Measurements from ENCODE around the gene TRMT5.
A peak's percentile ranks its signal among the peaks of the same experiment; 100 is the strongest.

The TRMT5 gene, protein sequence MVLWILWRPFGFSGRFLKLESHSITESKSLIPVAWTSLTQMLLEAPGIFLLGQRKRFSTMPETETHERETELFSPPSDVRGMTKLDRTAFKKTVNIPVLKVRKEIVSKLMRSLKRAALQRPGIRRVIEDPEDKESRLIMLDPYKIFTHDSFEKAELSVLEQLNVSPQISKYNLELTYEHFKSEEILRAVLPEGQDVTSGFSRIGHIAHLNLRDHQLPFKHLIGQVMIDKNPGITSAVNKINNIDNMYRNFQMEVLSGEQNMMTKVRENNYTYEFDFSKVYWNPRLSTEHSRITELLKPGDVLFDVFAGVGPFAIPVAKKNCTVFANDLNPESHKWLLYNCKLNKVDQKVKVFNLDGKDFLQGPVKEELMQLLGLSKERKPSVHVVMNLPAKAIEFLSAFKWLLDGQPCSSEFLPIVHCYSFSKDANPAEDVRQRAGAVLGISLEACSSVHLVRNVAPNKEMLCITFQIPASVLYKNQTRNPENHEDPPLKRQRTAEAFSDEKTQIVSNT

DNA sequence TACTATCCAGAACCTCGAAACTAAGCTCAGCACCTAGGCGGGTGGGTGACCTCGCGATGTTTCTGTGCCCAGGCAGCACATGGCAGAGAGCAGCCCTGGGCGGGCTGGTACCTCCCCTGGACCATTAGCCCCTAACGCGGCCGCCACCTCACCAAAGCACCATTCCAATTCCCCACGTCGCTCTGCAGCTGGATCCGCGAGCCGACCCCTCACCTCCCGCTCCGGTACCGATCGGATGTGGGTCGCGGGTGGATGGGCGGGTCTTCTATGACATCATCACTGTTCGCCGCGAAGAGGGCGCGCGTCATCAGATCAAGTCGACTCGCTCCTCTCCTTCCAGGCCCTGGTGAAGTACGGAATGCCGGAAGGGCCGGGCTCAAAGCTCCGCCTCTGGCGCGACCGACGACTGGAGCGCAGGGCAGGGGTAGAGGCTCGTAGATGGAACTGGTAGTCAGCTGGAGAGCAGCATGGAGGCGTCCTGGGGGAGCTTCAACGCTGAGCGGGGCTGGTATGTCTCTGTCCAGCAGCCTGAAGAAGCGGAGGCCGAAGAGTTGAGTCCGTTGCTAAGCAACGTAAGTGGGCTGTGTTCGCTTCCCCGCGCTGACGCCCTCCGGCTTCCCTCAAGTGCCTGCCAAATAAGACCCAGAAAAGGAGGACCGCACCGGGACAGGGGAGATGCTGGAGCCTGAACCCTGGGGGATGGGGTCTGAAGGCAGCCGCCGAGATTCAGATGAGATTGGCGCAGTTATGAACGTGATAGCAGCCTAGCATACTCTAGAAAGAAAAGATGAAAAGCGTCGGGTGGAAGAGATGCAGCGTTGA lies at the start of gene TRMT5, which contains the start of gene SLC38A6:
Gene TRMT5 (minus strand): TSS at position 269 of the 822 bp plus-strand sequence. CDS start 106 bp downstream, at position 163.
Gene SLC38A6 (plus strand): TSS at position 435 of the 822 bp plus-strand sequence. CDS start 33 bp downstream, at position 468.
- DNase-seq, result peak; percentile 97

DNA sequence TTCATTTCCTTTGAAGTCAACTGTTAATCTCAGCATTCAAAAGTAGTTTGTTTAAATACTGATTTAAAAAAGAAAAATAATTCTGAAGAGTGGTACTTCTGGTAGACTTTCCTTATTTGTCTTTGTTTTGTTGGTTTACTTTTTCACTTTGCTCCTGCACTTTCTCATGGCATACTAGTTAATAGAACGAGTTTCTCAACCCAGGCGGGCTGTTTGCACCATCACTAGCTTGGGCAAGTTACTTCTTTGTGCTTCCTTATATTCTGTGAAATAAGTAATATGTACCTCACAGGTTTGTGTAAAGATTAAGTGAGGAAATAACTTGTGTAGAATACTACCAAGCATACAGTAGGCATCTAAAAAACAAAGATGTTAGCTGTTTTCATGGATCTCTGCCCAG lies 45.6 kb upstream of the TRMT5 start:
- no peak for DNase-seq

DNA sequence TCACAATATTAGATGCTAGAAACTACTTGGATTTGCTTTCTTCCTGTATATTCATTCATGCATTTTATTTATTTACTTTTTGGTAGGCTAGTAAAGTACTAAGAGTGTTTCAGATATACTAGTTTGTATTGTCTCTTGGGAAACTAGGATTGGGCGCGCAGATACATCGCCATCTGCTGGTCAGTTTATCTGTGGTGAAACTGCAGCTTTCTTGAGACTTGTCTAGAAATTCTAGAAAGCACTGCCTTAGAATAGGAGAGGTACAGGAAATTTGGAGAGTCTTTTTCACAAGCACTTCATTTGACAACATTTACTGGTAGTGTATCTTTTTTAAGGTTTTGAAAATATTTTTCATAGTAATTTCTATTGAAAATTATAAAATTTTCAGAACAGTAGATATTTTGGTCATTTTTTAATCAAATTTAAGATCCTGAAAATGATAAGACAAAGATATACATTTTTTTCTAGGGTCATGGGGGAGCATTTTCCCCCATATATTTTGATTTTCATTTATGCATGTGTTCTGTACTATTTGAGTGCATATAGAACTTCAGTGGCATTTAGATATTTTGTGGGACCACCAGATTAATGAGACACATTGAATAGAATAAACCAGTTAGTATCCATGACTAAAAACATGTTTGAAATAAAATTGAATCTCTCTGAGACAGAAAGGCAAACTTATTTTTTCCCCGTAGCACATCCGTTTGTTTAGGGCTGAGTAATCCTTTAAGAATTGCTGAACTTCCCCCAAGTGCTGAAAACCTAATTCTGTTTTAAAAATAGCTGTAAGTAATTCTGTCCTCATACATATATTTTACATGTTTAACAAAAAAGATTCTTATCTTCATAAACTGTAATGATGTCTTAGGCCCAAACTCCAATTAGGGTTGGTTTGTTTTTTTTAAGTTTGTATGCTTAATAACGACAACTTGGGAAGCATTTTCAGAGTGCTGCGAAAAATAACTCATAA lies 44.7 kb upstream of the TRMT5 start:
- DNase-seq, result peak; percentile 83

DNA sequence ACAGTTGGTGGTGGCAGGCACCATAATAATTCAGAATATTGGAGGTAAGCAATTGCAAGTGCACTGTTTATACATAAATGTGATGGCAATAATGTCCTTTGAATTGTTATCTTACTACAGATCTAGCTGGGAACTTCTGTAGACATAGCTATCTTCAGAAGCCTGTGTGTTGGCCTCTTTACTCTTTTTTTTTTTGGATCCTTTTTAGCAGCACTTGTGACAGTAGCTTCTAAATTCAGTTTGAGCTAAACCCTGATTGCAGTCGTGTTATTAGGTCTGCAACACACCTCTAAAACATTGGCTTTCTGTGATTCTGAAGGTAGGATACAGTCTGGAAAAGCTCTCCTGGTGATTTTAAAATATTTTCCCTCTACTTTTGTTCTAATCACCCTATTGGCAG lies 38.7 kb upstream of the TRMT5 start:
- DNase-seq, result no peak

DNA sequence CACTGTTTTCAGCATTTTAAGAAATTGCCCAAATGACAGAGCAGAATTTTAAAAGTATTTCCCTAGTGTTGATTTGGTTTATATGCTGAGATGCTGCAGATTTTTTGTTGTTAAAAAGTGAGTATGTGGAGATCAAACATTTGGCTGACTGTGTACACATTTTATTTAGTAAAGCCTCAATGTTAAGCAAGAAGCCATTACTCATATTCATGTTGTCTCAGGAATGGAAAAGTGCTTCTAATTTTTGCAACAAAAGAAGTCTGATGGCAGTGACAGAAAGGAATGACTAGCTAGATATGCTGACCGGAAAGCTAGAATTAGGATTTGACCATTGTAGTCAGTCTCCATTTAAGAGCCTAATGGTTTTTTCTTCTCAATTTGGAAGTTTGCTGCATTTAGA lies 22.7 kb upstream of the TRMT5 start:
- DNase-seq, result peak; percentile 19

DNA sequence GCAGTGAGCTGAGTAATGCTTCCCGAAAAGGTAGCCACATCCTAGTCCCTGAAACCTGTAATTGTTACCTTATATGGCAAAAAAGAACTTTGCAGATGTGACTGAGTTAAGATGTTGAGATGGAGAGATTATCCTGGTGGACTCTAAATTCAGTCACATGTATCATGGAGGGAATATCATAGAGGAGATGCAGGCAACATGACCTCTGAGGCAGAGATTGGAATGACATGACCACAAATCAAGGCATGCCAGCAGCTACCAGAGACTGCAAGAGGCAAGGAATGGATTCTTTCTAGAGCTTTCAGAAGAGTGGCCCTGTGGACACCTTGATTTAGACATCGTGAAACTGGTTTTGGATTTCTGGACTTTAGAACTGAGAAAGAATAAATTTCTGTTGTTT lies 18.7 kb upstream of the TRMT5 start:
- no peak for DNase-seq

DNA sequence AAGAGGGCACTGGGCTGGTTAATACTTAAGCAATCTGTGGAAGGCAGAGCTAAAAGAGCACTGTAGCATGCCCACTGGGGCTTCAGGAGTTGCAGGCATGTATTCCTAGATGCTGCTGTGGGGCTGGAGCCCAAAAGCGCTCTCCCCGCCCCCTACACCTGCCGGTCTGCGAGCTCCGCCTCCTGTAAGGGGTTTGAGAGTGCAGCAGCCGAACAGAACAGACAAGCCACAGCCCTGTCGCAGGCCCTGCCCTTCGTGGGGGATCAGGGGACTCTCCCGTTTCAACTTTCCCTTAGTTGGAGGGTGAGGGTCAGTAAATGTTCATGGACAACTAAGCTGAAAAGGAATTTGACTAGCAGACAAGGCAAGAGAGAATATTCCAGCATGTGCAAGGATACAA lies 17.7 kb upstream of the TRMT5 start:
- no peak for DNase-seq

DNA sequence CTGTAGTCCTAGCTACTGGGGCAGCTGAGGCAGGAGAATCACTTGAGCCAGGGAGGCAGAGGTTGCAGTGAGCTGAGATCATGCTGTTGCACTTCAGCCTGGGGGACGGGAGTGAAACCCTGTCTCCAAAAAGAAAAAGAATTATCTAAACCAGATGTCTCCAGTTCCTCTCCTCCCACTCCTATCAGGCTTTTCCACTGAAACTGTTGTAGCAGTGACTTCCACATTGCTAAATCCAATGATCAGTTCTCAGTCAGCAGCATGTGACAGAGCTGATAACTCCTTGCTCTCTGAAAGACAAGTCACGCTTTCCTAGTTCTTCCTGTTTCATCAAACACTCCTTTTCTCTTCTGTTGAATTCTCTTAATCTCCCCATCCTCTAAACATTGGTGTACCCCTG lies 8.7 kb upstream of the TRMT5 start:
- peak; percentile 24 for DNase-seq

DNA sequence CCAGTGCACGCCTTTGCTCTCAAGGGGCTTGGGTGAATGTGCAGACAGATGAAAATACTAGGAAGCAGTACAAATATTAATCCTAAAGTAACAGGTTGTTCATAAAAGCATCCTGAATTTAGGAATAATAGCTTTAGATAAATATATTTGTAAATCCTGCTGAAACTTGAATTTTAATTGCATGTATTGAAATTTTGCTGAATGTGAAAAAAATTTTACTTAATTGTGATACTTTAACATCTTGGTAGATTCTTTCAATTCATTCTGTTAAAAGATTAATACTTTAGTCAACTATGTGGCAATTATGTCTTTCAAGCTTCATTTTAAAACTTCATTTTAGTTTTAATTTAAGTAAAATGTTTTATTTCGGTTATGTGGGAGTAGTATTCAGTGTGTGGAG lies 5.6 kb upstream of the TRMT5 start:
- no peak for DNase-seq

DNA sequence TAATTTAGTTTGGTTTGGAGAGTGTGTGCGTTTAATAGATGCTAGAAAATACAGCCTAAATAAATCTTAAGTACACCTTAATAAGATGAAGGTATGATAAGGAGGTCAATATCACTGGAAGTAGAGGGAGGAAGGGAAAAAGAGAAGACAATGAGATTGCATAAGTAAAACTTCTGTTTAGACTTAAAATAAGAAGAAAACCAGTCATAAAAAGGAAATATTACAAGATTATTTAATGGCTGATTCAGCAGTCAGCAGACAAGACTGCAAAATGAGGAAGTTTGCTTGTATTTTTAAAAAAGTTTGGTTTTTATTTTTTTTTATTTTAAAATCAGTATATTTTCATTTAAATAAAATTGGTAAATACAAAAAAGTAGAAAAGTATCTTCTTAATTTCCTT lies 3.3 kb upstream of the TRMT5 start:
- DNase-seq, result no peak

DNA sequence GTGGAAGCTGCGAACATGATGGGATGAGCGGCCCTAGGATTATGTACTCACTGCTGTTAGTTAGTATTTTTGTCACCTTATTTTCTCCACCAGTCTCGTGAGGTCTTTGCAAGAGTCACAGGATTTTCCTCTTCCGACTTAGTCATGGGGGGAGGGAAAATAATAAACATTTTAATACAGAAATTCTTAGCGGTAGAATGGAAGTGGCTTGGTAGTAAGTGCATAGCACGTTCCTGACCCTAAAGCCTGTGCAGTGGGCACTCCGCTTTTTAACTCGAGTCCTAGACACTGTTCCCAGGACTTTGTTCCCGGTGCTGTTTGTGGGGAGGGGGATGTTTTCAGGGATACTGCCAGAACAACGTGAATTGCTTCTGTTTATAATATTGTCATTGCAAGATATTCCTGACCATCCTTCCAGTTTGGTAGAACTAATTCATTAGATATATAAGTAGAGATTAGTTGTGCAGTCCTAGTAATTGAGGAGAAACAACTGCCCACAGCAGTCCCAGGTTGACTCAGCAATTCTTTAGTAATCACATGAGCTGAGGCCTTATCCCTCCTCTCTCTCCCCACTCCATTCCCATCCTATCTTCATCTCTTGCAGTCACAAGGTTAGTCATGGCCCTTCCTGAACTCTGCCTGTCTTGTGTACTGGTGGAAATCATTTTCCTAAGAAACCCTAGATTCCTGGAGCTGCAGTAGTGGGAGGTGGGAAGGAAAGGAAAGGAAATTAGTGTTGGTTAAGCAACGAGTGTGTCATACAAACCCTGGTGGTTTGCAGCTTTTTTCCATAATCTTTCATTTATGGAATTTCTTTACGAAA lies 965 bp upstream of the TRMT5 start:
- peak; percentile 90 for DNase-seq

DNA sequence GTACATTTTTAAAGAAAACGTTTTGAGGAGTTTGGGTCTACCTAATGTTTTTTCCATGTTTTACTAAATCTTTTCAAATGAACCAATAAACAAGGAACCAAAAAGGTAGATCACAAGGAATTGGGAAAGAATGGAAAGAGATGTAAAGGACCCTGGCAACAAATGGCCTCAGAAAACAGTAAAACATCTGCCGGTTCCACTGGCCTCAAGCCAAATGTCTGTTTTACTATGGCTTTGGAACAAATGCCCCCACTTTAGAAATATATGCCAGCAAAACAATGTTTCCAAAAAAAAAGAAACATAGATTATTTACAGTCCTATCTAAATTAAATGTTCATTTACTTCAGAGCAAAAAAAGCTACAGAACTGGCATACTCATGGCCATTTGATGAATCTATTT lies 3.0 kb downstream of the TRMT5 start:
- no peak for DNase-seq

DNA sequence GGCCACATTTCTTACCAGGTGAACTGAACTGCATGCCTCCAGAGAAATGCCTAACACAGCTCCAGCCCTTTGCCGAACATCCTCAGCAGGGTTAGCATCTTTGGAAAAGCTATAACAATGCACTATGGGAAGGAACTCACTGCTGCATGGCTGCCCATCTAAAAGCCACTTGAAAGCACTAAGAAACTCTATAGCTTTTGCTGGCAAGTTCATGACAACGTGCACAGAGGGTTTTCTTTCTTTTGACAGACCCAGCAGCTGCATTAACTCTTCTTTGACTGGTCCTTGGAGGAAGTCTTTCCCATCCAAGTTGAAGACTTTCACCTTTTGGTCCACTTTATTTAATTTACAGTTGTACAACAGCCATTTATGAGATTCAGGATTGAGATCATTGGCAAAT lies 5.3 kb downstream of the TRMT5 start:
- DNase-seq, result no peak

DNA sequence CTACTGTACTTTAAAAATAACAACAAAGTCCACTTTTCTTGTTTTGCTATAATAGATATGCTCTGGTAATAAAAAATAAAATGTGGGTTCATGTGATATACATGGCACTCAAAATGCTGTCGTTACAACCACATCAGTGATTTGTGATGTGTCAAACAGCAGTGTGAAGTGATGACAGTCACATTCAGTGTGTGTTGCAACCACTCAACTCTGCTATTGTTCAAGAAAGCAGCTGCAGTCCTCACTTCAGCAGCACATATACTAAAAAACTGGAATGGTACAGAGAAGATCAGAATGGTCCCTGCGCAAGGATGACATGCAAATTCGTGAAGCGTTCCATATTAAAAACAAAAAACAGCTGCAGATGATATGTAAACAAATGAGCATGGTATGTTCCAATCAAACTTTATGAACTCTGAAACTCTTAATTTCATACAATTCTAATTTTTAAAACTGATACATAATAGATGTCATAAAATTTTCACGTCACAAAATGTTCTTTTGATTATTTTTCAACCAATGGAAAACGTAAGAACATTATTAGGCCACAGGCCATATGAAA lies 6.7 kb downstream of the TRMT5 start:
- no peak for DNase-seq

DNA sequence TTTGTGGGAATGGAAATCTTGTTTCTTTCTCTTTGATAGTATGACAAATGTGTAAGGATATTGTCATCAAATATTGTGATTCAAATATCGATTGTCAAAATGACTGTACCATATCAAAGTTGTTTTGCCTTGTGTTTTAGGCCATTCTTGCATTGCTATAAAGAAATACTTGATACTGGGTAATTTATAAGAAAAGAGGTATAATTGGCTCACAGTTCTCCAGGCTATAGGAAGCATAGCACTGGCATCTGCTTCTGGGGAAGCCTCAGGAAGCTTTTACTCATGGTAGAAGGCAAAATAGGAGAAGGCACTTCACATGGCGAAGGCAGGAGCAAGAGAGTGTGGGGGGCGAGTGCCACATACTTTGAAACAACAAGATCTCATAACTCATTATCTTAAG lies 7.8 kb downstream of the TRMT5 start:
- no peak for DNase-seq

DNA sequence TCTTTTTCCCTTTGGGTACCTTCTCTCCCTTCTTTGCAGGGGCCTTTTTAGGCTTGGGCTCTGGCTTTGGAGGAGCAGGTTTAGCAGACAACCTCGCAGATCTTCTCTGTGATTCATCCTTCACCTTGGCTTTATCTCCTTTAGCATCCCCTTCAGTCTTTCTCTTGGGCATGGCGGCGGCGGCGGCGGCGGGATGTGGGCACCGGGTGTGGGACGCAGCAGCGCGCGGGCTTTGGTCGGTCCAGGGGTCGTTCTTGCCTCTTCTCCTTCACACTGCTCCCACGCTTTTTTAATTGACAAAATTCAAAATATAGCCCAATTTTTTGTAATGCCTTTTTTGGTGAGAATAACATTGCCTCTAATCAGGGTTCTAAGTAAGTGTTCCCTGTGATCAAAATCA lies 8.6 kb downstream of the TRMT5 start:
- no peak for DNase-seq

DNA sequence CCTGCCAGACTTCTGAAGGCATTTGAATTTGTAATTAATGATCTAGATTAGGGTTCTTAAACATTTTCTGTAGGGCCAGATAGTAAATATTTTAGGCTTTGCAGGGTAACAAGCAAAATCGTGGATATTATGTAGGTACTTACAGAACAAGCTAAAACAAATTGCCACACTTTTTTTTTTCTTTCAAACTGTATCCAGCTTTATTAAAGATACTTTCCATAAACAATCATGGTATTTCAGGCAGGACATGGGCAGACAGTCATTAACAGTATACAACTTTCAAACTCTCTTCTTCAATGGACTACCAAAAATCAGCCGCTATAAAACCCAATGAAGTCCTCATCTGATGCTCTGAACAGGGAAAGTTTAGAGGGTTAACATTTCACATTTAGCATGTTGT lies 9.6 kb downstream of the TRMT5 start:
- no peak for DNase-seq

DNA sequence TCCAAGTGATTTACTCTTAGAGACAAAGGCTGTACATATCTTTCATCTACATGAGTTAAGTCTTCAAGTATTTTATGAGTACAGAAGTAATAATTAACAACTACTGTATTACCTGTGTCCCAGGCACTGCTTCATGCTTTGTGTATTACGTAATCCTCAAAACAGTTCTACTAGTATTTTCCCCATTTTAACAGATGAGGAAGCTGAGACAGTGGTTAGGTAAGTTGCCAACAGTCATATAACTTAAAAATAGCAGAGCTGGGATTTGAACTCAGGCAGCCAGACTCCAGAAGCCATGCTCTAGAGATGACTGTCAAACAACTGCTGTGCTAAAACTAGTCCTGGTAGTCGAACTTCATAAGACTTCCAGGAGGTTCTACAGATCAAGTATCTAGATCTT lies 10.7 kb downstream of the TRMT5 start:
- no peak for DNase-seq

DNA sequence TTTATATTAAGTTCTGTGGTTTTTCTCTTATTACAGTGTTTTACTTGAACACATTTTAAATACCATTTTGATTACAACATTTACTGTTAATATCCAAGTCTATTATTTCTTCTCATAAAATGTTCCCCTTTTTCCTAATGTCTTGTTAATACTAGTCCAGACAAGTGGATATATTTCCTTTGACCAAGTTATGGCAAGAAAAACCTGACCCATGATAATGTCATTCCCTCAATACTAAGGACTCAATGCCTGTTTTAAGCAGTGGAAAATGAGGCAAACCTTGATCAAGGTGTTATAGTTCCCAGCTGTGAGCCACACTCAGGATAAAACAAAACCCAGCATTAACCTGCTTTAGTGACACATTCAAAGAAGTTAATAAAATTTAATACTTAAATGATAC lies 12.2 kb downstream of the TRMT5 start:
- no peak for DNase-seq

DNA sequence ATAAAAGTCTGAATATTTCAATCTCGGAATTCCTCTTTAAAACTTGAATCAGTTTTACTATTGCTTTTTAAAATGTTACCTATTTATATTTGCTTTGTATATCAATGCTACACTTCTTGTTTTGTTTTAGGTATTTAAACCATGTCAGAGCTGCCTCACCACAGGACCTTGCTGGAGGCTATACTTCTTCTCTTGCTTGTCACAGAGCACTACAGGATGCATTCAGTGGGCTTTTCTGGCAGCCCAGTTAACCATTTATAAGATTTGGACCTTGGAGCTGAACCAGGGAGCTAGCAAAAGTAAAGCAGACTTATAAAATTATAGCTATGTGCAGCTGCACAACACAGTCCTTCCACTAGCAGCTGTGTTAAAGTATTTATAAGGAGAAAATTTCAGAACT lies 12.8 kb downstream of the TRMT5 start:
- no peak for DNase-seq

DNA sequence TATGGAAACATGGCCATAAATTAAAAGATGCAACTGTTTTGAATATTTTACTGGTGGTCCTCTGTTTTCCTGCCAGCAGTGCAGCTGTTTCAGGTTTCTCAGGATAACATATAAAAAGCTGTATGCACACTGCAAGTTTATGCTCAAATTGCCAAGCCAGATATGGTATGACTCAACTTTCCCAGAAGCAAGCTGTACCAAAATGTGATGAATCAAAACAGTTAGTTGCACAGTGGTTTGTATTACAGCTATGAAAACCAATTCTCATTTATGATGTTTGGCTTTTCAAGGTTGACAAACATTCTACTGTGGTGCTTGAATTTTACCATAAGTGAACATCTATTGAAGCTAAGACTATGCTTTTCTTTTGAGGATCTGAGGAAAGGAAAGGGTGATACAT lies 15.5 kb downstream of the TRMT5 start:
- peak; percentile 76 for DNase-seq
